ENCODE measurements around the gene FOXB1. TPM values are rescaled to one million over a fixed set of nuclear protein-coding genes. Genes with fewer than 3 reads are reported as not detected.
A peak's percentile ranks its signal among the peaks of the same experiment; 100 is the strongest.

FOXB1 gene
- total RNA-seq, 3 donors from 2014 or later: not detected

GRCh38 chr15:59995568-59996297, 8.4 kb upstream of the FOXB1 start:
- no peaks in the 10 kb centered on the region for H3K9me3 ChIP-seq
- H3K4me1 ChIP-seq: no peaks in the 10 kb centered on the region
- H3K27me3 ChIP-seq: peaks cover 6 to 96% of the 10 kb centered on the region in 2 donors
- no peak overlapping the region for H3K4me3 ChIP-seq
- no peaks in the 10 kb centered on the region for H3K36me3 ChIP-seq
- DNase-seq (ENCODE audit: low spot score in 2 of 2): no peak
- TF ChIP-seq POLR2A (IDR thresholded peaks at IDR 0.05) (no peak), POLR2AphosphoS5 (IDR thresholded peaks at IDR 0.05) (no peak), CTCF (IDR thresholded peaks at IDR 0.05) (no peak)
- intact Hi-C loops (cut with DNase I; ENCODE audit: low total_unique reads): no loop called here
- no peak overlapping the region for H3K27ac ChIP-seq

- Histone ChIP-seq H3K36me3 (no peaks in the 10 kb centered on the region), H3K27me3 (peaks cover 6 to 96% of the 10 kb centered on the region in 2 donors), H3K27ac (no peak overlapping the region), H3K9me3 (no peaks in the 10 kb centered on the region), H3K4me3 (peak overlapping the region in 1 of 3 donors; percentile 50), H3K4me1 (no peaks in the 10 kb centered on the region)
- intact Hi-C loops (cut with DNase I; ENCODE audit: low total_unique reads): no loop called here
- TF ChIP-seq CTCF (IDR thresholded peaks at IDR 0.05) (no peak), POLR2A (IDR thresholded peaks at IDR 0.05) (no peak), POLR2AphosphoS5 (IDR thresholded peaks at IDR 0.05) (no peak)
- DNase-seq (ENCODE audit: low spot score in 2 of 2): no peak
These were observed 7.6 kb upstream of the FOXB1 start for GRCh38 chr15:59996298-59997041.

GRCh38 chr15:59997070-59997701, 6.9 kb upstream of the FOXB1 start:
- no peaks in the 10 kb centered on the region for H3K4me1 ChIP-seq
- no peaks in the 10 kb centered on the region for H3K9me3 ChIP-seq
- no peak overlapping the region for H3K27ac ChIP-seq
- no peak for DNase-seq (ENCODE audit: low spot score in 2 of 2)
- H3K36me3 ChIP-seq: no peaks in the 10 kb centered on the region
- intact Hi-C loops (cut with DNase I; ENCODE audit: low total_unique reads): no loop called here
- H3K4me3 ChIP-seq: peak overlapping the region in 2 of 3 donors; percentile 9 to 50
- H3K27me3 ChIP-seq: peaks cover 6 to 98% of the 10 kb centered on the region in 2 donors
- TF ChIP-seq POLR2AphosphoS5 (IDR thresholded peaks at IDR 0.05) (no peak), CTCF (IDR thresholded peaks at IDR 0.05) (no peak), POLR2A (IDR thresholded peaks at IDR 0.05) (no peak)

GRCh38 chr15:59998305-59998949, 5.7 kb upstream of the FOXB1 start:
- peaks cover 6 to 100% of the 10 kb centered on the region in 2 donors for H3K27me3 ChIP-seq
- H3K9me3 ChIP-seq: no peaks in the 10 kb centered on the region
- no peaks in the 10 kb centered on the region for H3K4me1 ChIP-seq
- intact Hi-C loops (cut with DNase I; ENCODE audit: low total_unique reads): no loop called here
- H3K27ac ChIP-seq: no peak overlapping the region
- DNase-seq (ENCODE audit: low spot score in 2 of 2): no peak
- no peak overlapping the region for H3K4me3 ChIP-seq
- H3K36me3 ChIP-seq: no peaks in the 10 kb centered on the region
- TF ChIP-seq POLR2A (IDR thresholded peaks at IDR 0.05) (no peak), POLR2AphosphoS5 (IDR thresholded peaks at IDR 0.05) (no peak), CTCF (IDR thresholded peaks at IDR 0.05) (no peak)
